ENCODE data around the gene FARS2.

DNA sequence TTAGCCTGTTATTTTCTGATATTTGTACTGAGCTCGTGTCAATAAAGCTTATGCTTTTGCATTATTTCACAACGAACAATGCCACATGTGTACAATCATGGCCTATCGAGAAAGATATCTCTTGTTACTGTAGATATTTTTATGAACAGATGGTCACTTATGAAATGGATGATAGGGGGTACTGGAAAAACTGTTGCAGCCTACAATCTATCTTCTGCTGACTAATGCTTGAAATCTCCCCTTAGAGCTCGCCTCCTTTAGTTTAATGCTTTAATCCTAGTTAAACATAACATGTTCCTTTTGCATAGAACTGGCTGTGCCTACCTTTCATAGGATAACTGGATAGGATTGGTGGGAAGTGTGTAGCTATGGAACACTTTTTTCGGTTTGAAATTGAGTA lies 296.2 kb downstream of the FARS2 start:
- no peak for TF ChIP-seq GATA2 (IDR thresholded peaks at IDR 0.05; ENCODE audit: low read depth, low read length)
- TF ChIP-seq GATA3 (IDR thresholded peaks at IDR 0.05; ENCODE audit: low read depth, low read length): no peak
